ENCODE results near the gene TRIM9.

DNA sequence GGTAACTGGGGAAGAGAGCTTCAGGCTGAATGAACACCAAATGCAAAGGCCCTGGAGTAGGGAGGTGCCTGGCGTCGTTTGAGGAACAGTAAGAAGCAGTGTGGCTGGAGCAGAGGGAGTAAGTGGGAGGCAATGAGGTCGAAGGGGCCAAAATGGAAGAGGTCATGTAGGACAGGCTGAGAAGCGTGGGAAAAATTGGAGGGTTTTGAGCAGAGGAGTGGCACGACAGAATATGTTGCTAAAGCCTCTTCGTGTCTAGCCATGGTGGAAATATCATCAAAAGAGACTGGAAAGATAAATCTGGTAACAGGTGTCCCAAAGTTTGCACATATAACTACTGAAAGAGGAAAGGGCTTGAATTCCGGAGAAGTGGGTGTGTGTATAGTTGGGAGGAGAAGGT lies 1.9 kb downstream of the TRIM9 start:
- TF ChIP-seq, protein P1, sequence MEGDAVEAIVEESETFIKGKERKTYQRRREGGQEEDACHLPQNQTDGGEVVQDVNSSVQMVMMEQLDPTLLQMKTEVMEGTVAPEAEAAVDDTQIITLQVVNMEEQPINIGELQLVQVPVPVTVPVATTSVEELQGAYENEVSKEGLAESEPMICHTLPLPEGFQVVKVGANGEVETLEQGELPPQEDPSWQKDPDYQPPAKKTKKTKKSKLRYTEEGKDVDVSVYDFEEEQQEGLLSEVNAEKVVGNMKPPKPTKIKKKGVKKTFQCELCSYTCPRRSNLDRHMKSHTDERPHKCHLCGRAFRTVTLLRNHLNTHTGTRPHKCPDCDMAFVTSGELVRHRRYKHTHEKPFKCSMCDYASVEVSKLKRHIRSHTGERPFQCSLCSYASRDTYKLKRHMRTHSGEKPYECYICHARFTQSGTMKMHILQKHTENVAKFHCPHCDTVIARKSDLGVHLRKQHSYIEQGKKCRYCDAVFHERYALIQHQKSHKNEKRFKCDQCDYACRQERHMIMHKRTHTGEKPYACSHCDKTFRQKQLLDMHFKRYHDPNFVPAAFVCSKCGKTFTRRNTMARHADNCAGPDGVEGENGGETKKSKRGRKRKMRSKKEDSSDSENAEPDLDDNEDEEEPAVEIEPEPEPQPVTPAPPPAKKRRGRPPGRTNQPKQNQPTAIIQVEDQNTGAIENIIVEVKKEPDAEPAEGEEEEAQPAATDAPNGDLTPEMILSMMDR (conservative IDR thresholded peaks at IDR 0.05; ENCODE audit: low read length): no peak
- TF ChIP-seq EZH2phosphoT487 (IDR thresholded peaks at IDR 0.05; ENCODE audit: borderline replicate concordance): no peak
